CD4-positive, CD25-positive, alpha-beta regulatory T cell (primary cell): ENCODE results near the gene ABLIM3. TPM values are rescaled to one million over a fixed set of nuclear protein-coding genes. Genes with fewer than 3 reads are reported as not detected.

Source experiments
- ATAC-seq, 2 donors: fragments of 150-1000 bp; cut with Tn5 transposase; one replicate each; pipeline ENCODE4 v1.10.0; 2021; ENCODE audit warnings: low read depth in 2 of 2, moderate number of reproducible peaks in 2 of 2, moderate library complexity in 1 of 2
- DNase-seq, 3 donors: peaks; one replicate each; pipeline versions ENCODE4 v3.0.0 to v3.0.0-alpha.2; 2012 to 2022; ENCODE audit warnings: mixed read lengths in 1 of 3
- H3K27ac ChIP-seq: one replicate; pipeline ENCODE4 v1.7.0; 2013; ENCODE audit warnings: mild to moderate bottlenecking, low read length; ENCODE audit not compliant: insufficient read depth, poor library complexity, severe bottlenecking
- H3K27me3 ChIP-seq: one replicate; pipeline ENCODE4 v1.7.0; 2013; ENCODE audit warnings: low read length; ENCODE audit not compliant: control insufficient read depth, insufficient read depth
- H3K36me3 ChIP-seq: one replicate; pipeline ENCODE4 v1.7.0; 2013; ENCODE audit warnings: mild to moderate bottlenecking, low read length, moderate library complexity; ENCODE audit not compliant: control insufficient read depth, insufficient read depth
- H3K4me1 ChIP-seq: 2 replicates; pipeline ENCODE4 v1.7.0; 2013; ENCODE audit warnings: mild to moderate bottlenecking, low read length; ENCODE audit not compliant: insufficient read depth, control insufficient read depth, poor library complexity, severe bottlenecking
- H3K4me3 ChIP-seq: one replicate; pipeline ENCODE4 v1.7.0; 2013; ENCODE audit warnings: low read depth, mild to moderate bottlenecking, low read length, moderate library complexity
- H3K9me3 ChIP-seq, 2 experiments: 1 replicate in 1 of 2; 2 replicates in 1 of 2; pipeline ENCODE4 v1.7.0; 2013; ENCODE audit warnings: low read length in 2 of 2, mild to moderate bottlenecking in 1 of 2, moderate library complexity in 1 of 2; ENCODE audit not compliant: control insufficient read depth in 2 of 2
- H3K27ac Mint-ChIP-seq, 3 donors: one replicate each; pipeline ENCODE4 v1.8.0; 2020 to 2022; ENCODE audit warnings: mild to moderate bottlenecking in 3 of 3, mixed read lengths in 3 of 3, moderate library complexity in 2 of 3
- H3K27me3 Mint-ChIP-seq: one replicate; pipeline ENCODE4 v1.8.0; 2022; ENCODE audit warnings: mild to moderate bottlenecking, mixed read lengths
- H3K36me3 Mint-ChIP-seq: one replicate; pipeline ENCODE4 v1.8.0; 2020; ENCODE audit warnings: mixed read lengths
- H3K4me1 Mint-ChIP-seq, 4 donors: one replicate each; pipeline ENCODE4 v1.8.0; 2020 to 2022; ENCODE audit warnings: mixed read lengths in 4 of 4, mild to moderate bottlenecking in 1 of 4
- H3K4me3 Mint-ChIP-seq, 4 donors: one replicate each; pipeline ENCODE4 v1.8.0; 2020 to 2022; ENCODE audit warnings: mild to moderate bottlenecking in 4 of 4, mixed read lengths in 4 of 4, moderate library complexity in 3 of 4
- H3K9me3 Mint-ChIP-seq, 7 donors: one replicate each; pipeline ENCODE4 v1.8.0; 2020 to 2022; ENCODE audit warnings: mixed read lengths in 7 of 7, mild to moderate bottlenecking in 3 of 7, moderate library complexity in 2 of 7
- polyA plus RNA-seq, 4 donors: library from polyadenylated mRNA; unstranded; fragments of 300-500 nt; fragmentation: Illumina TruSeq; gene quantifications; one replicate each; pipeline ENCODE4 v1.2.3, GENCODE V29; 2021
- total RNA-seq: library from RNA; stranded (reverse); gene quantifications from one replicate; pipeline ENCODE4 v1.2.3, GENCODE V29; 2022

ABLIM3 gene
- total and polyA plus RNA-seq, 5 donors from 2014 or later, result 0.29 to 1.8 (median 0.44) TPM; not detected in 2

GRCh38 chr5:149162401-149163084 is 21.2 kb downstream of the ABLIM3 start:
- DNase-seq (no peak), ATAC-seq (no peak)
- no peaks in the 10 kb centered on the region for H3K36me3 ChIP-seq
- Mint-ChIP-seq H3K27ac (no peak overlapping the region), H3K4me1 (no peaks in the 10 kb centered on the region), H3K4me3 (no peak overlapping the region), H3K36me3 (no peaks in the 10 kb centered on the region), H3K27me3 (no peaks in the 10 kb centered on the region), H3K9me3 (no peaks in the 10 kb centered on the region)
- no peak overlapping the region for H3K27ac ChIP-seq
- H3K27me3 ChIP-seq, result peaks cover 6% of the 10 kb centered on the region
- no peaks in the 10 kb centered on the region for H3K4me1 ChIP-seq
- H3K4me3 ChIP-seq, result no peak overlapping the region
- H3K9me3 ChIP-seq, result no peaks in the 10 kb centered on the region

GRCh38 chr5:149164731-149165130 is 23.4 kb downstream of the ABLIM3 start:
- Histone ChIP-seq H3K27me3 (peaks cover 6% of the 10 kb centered on the region), H3K4me3 (no peak overlapping the region), H3K9me3 (no peaks in the 10 kb centered on the region), H3K36me3 (no peaks in the 10 kb centered on the region), H3K4me1 (no peaks in the 10 kb centered on the region), H3K27ac (no peak overlapping the region)
- peaks cover 11% of the 10 kb centered on the region for H3K27me3 Mint-ChIP-seq
- H3K4me3 Mint-ChIP-seq, result no peak overlapping the region
- H3K9me3 Mint-ChIP-seq, result peaks cover 0 to 1% (median 0%) of the 10 kb centered on the region in 7 donors
- H3K36me3 Mint-ChIP-seq, result no peaks in the 10 kb centered on the region
- DNase-seq (no peak), ATAC-seq (no peak)
- no peak overlapping the region for H3K27ac Mint-ChIP-seq
- H3K4me1 Mint-ChIP-seq, result no peaks in the 10 kb centered on the region

- peaks cover 6% of the 10 kb centered on the region for H3K27me3 ChIP-seq
- peaks cover 21% of the 10 kb centered on the region for H3K27me3 Mint-ChIP-seq
- H3K36me3 Mint-ChIP-seq, result no peaks in the 10 kb centered on the region
- H3K4me1 Mint-ChIP-seq, result peaks cover 0 to 5% (median 0%) of the 10 kb centered on the region in 4 donors
- no peaks in the 10 kb centered on the region for H3K9me3 ChIP-seq
- H3K27ac ChIP-seq, result no peak overlapping the region
- ATAC-seq, result no peak
- no peak overlapping the region for H3K27ac Mint-ChIP-seq
- H3K4me3 Mint-ChIP-seq, result no peak overlapping the region
- H3K9me3 Mint-ChIP-seq, result peaks cover 0 to 1% (median 0%) of the 10 kb centered on the region in 7 donors
- DNase-seq, result no peak
- H3K4me3 ChIP-seq, result no peak overlapping the region
- H3K36me3 ChIP-seq, result no peaks in the 10 kb centered on the region
- no peaks in the 10 kb centered on the region for H3K4me1 ChIP-seq
These were observed 24.8 kb downstream of the ABLIM3 start for GRCh38 chr5:149166128-149166527.

- Mint-ChIP-seq H3K36me3 (no peaks in the 10 kb centered on the region), H3K27ac (no peak overlapping the region), H3K9me3 (peaks cover 0 to 1% (median 0%) of the 10 kb centered on the region in 7 donors), H3K4me1 (peaks cover 0 to 5% (median 0%) of the 10 kb centered on the region in 4 donors), H3K4me3 (no peak overlapping the region), H3K27me3 (peaks cover 21% of the 10 kb centered on the region)
- DNase-seq (no peak), ATAC-seq (no peak)
- no peak overlapping the region for H3K4me3 ChIP-seq
- no peaks in the 10 kb centered on the region for H3K36me3 ChIP-seq
- no peak overlapping the region for H3K27ac ChIP-seq
- no peaks in the 10 kb centered on the region for H3K9me3 ChIP-seq
- no peaks in the 10 kb centered on the region for H3K4me1 ChIP-seq
- peaks cover 9% of the 10 kb centered on the region for H3K27me3 ChIP-seq
These were observed 25.4 kb downstream of the ABLIM3 start for GRCh38 chr5:149166591-149167100.

GRCh38 chr5:149168276-149168906 is 27.1 kb downstream of the ABLIM3 start:
- H3K27ac ChIP-seq, result no peak overlapping the region
- H3K4me1 ChIP-seq, result no peaks in the 10 kb centered on the region
- peaks cover 0 to 1% (median 0%) of the 10 kb centered on the region in 7 donors for H3K9me3 Mint-ChIP-seq
- no peak overlapping the region for H3K4me3 ChIP-seq
- peaks cover 9% of the 10 kb centered on the region for H3K27me3 ChIP-seq
- H3K36me3 Mint-ChIP-seq, result no peaks in the 10 kb centered on the region
- DNase-seq (no peak), ATAC-seq (no peak)
- no peaks in the 10 kb centered on the region for H3K36me3 ChIP-seq
- peaks cover 21% of the 10 kb centered on the region for H3K27me3 Mint-ChIP-seq
- no peaks in the 10 kb centered on the region for H3K9me3 ChIP-seq
- no peak overlapping the region for H3K4me3 Mint-ChIP-seq
- peaks cover 0 to 5% (median 0%) of the 10 kb centered on the region in 4 donors for H3K4me1 Mint-ChIP-seq
- H3K27ac Mint-ChIP-seq, result no peak overlapping the region

GRCh38 chr5:149170299-149170698 is 29.0 kb downstream of the ABLIM3 start:
- Mint-ChIP-seq H3K4me3 (no peak overlapping the region), H3K4me1 (peaks cover 0 to 5% (median 0%) of the 10 kb centered on the region in 4 donors), H3K36me3 (no peaks in the 10 kb centered on the region), H3K9me3 (peaks cover 0 to 1% (median 0%) of the 10 kb centered on the region in 7 donors), H3K27ac (no peak overlapping the region), H3K27me3 (peaks cover 21% of the 10 kb centered on the region)
- H3K4me1 ChIP-seq, result no peaks in the 10 kb centered on the region
- no peak overlapping the region for H3K4me3 ChIP-seq
- peaks cover 9% of the 10 kb centered on the region for H3K27me3 ChIP-seq
- ATAC-seq (no peak), DNase-seq (no peak)
- no peaks in the 10 kb centered on the region for H3K36me3 ChIP-seq
- H3K27ac ChIP-seq, result no peak overlapping the region
- H3K9me3 ChIP-seq, result no peaks in the 10 kb centered on the region

- Histone ChIP-seq H3K4me1 (no peaks in the 10 kb centered on the region), H3K36me3 (no peaks in the 10 kb centered on the region), H3K27ac (no peak overlapping the region), H3K27me3 (peaks cover 3% of the 10 kb centered on the region), H3K4me3 (no peak overlapping the region), H3K9me3 (no peaks in the 10 kb centered on the region)
- Mint-ChIP-seq H3K4me3 (no peak overlapping the region), H3K36me3 (no peaks in the 10 kb centered on the region), H3K27ac (no peak overlapping the region), H3K4me1 (peaks cover 0 to 9% (median 0%) of the 10 kb centered on the region in 4 donors), H3K27me3 (peaks cover 22% of the 10 kb centered on the region), H3K9me3 (peaks cover 0 to 1% (median 0%) of the 10 kb centered on the region in 7 donors)
- ATAC-seq (no peak), DNase-seq (peak in 1 of 3 donors; percentile 27)
These were observed 31.0 kb downstream of the ABLIM3 start for GRCh38 chr5:149172261-149172660.
